Middle frontal gyrus (tissue), 1 donor: Measurements from ENCODE around the gene FANCE.

Experiments used
- DNase-seq: peaks from one replicate; pipeline ENCODE4 v3.0.0-alpha.2; 2015; ENCODE audit warnings: low spot score; ENCODE audit errors: extremely low spot score

The FANCE gene

GRCh38 chr6:35465646-35466045, 13.5 kb downstream of the FANCE start:
- DNase-seq, result no peak

GRCh38 chr6:35468181-35468979, 16.2 kb downstream of the FANCE start, which contains the start of gene RPL10A:
Gene RPL10A (plus strand): TSS chr6:35468401. CDS start chr6:35468435, 34 bp downstream.
- peak; percentile 97 for DNase-seq

GRCh38 chr6:35468980-35469750, 17.0 kb downstream of the FANCE start:
- no peak for DNase-seq

GRCh38 chr6:35469751-35470662, 17.9 kb downstream of the FANCE start:
- DNase-seq, result no peak

- DNase-seq, result no peak
Measured at GRCh38 chr6:35470663-35471120, 18.6 kb downstream of the FANCE start.

GRCh38 chr6:35471836-35472345, 19.8 kb downstream of the FANCE start:
- DNase-seq, result no peak

GRCh38 chr6:35473075-35473849, 21.1 kb downstream of the FANCE start:
- DNase-seq, result no peak

GRCh38 chr6:35473850-35474130, 21.7 kb downstream of the FANCE start:
- no peak for DNase-seq

- DNase-seq, result no peak
Measured at GRCh38 chr6:35474131-35474941, 22.2 kb downstream of the FANCE start.

- DNase-seq, result no peak
Measured at GRCh38 chr6:35474942-35475570, 22.9 kb downstream of the FANCE start.

- DNase-seq, result no peak
Measured at GRCh38 chr6:35475573-35475972, 23.4 kb downstream of the FANCE start.

- DNase-seq, result no peak
Measured at GRCh38 chr6:35476004-35476403, 23.9 kb downstream of the FANCE start.

- no peak for DNase-seq
Measured at GRCh38 chr6:35477028-35477427, 24.9 kb downstream of the FANCE start.

GRCh38 chr6:35477551-35478179, 25.5 kb downstream of the FANCE start:
- no peak for DNase-seq

GRCh38 chr6:35478259-35478658, 26.1 kb downstream of the FANCE start:
- DNase-seq, result no peak

GRCh38 chr6:35480176-35480575, 28.0 kb downstream of the FANCE start:
- DNase-seq, result no peak

- no peak for DNase-seq
Measured at GRCh38 chr6:35481226-35481625, 29.1 kb downstream of the FANCE start.

GRCh38 chr6:35483062-35483461, 30.9 kb downstream of the FANCE start:
- DNase-seq, result no peak

- no peak for DNase-seq
Measured at GRCh38 chr6:35483490-35483889, 31.4 kb downstream of the FANCE start.
